ENCODE measurements around the gene NAMPT.
"Not testable (repeated sequence)": the region's sequence is repeated elsewhere in the genome, so short reads cannot be mapped to it uniquely, and the experiment has no call there.

NAMPT gene

DNA sequence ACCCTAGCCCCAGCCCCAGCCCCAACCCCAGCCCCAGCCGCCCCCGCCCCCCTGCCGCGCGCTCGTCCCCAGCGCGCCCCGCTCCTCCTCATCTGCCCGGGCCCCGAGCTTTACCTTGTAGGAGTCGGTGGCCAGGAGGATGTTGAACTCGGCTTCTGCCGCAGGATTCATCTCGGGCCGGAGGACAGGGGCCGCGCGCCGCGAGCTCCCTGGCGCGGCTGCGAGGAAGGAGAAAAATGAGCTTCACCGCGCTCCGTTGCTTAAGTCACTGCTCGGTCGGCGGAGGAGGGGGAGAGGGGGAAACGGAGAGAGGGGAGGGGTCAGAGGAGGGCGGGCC lies at the start of gene NAMPT:
TSS of gene NAMPT (minus strand) at position 270 of the 337 bp plus-strand sequence. CDS start at position 171, 99 bp downstream.
- peak in 1 of 2 donors; percentile 17 for DNase-seq (ENCODE audit: low read depth in 2 of 2, low spot score in 1 of 2)

GRCh38 chr7:106332201-106332600 lies 47.4 kb upstream of the NAMPT start:
- no peak for DNase-seq (ENCODE audit: low read depth in 2 of 2, low spot score in 1 of 2)

DNA sequence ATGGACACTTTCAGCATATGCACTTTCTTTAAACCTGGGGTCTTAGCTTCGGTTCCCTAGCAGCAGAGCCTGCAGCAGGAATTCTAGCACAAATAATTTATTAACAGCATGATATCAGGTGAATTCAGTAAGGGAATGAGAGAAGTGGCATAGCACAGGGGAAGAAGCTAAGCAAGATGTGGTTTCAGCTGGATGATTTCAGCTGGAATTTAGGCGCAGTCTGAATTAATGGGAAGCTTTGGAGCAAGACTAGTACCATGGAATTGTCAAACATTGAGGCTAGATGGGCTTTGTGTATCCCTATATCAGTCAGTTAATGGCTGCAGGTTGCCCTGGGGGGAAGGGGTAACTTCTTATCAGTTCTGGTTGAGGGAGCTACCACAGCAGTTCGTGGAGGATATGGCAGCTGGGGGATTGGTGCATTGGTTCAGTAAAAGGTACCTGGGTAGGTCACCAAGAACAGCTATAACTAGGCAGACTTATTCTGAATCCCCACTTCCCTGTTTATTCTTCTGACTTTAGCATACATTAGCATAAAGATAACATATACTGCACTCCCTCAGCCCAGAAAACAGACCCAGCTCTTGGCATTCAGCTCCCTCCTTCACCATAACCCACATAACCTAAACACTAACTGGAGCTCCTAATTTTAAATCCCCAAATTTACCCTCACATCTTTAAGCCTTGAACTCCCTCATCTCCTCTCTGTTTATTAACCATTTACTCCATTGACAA lies 46.8 kb upstream of the NAMPT start:
- no peak for DNase-seq (ENCODE audit: low read depth in 2 of 2, low spot score in 1 of 2)

DNA sequence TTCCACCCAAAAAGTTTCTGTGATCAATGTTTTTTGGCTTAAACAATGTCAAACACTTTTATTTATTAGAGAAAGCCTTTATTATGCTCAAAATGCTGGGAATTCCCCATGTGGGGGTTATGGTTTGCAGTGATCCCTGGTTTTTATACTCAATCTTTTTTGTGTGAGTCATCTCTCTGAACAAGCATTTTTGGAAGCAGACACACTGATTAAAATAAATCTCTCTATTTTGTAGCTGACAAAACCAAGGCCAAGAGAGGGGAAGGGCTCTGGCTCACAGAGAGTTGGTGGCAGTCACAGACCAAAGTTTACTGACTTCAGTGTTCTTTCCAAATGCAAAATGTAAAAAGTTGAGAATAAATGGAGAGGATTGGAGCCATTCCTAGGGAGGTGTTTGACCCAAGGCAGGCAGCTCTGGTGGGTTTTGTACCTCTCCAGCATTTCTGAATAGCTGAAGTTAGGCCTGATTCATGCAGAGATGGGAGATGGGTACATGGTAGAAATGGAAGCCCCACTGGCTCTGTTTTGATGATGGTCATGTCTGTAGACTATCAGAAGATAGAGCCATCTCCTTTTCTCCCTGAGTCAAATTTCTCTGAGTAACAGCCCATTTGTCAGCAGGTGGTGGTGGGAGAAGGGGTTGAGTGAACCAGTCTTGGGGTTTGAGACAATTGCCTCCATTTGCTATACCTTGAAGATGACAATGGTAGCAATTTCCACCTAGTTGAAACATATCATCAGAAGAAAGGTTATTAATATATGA lies 45.4 kb upstream of the NAMPT start:
- no peak for DNase-seq (ENCODE audit: low read depth in 2 of 2, low spot score in 1 of 2)

GRCh38 chr7:106329408-106329807 lies 44.6 kb upstream of the NAMPT start:
- no peak for DNase-seq (ENCODE audit: low read depth in 2 of 2, low spot score in 1 of 2)

GRCh38 chr7:106327538-106328481 lies 43.0 kb upstream of the NAMPT start:
- DNase-seq (ENCODE audit: low read depth in 2 of 2, low spot score in 1 of 2) = no peak

DNA sequence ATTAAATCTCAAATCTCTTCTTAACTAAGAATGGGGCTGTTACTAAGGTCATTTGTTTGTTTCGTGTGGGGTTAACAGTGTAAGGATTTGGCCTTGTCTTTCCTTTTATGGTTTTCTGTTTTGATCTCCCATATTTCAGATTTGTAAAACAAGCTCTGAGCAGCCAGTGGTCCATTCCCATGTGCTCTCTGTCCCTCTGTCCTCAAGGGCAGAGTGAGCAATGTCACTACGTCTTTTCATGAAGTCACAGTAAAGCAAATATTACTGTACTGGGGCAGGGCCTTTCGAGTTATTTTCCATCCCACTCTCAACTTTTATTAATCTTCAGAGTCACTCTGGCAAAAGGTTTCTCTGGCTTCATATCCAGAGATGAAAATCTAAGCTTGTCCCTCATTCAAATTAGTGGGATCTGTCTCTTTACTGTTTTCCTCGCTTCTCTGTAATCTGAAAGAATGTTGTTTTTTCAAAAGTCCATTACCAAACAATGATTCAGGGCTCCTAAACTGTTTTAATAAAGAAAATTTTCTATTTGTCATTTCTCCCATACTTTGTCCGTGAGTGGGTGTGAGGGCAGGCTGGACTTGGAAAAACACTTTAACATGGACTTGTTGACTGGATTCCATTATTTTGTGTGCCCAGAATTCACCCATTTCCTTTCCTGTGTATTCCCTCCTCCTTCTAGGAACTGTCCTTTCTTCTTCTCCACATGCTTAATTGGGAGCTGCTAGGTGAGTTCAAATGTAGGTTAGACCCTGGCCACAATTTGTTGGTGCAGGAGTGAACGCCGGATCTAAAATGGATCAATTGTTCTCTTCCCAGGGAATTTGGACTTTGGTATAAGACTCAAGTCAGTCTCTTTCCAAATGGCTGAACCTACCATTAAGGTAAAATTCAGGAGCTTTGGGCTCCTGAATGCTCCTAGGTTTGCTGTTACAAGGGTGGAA lies 42.1 kb upstream of the NAMPT start:
- no peak for DNase-seq (ENCODE audit: low read depth in 2 of 2, low spot score in 1 of 2)

DNA sequence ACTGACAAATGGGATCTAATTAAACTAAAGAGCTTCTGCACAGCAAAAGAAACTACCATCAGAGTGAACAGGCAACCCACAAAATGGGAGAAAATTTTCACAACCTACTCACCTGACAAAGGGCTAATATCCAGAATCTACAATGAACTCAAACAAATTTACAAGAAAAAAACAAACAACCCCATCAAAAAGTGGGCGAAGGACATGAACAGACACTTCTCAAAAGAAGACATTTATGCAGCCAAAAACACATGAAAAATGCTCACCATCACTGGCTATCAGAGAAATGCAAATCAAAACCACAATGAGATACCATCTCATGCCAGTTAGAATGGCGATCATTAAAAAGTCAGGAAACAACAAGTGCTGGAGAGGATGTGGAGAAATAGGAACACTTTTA lies 39.7 kb upstream of the NAMPT start:
- DNase-seq (ENCODE audit: low read depth in 2 of 2, low spot score in 1 of 2) = not testable (repeated sequence)

- DNase-seq (ENCODE audit: low read depth in 2 of 2, low spot score in 1 of 2) = not testable (repeated sequence)
These were observed 35.5 kb upstream of the NAMPT start for GRCh38 chr7:106320254-106320770.

GRCh38 chr7:106318482-106318881 lies 33.7 kb upstream of the NAMPT start:
- no peak for DNase-seq (ENCODE audit: low read depth in 2 of 2, low spot score in 1 of 2)

- DNase-seq (ENCODE audit: low read depth in 2 of 2, low spot score in 1 of 2) = no peak
These were observed 33.2 kb upstream of the NAMPT start for GRCh38 chr7:106317971-106318370.

- DNase-seq (ENCODE audit: low read depth in 2 of 2, low spot score in 1 of 2) = no peak
These were observed 32.2 kb upstream of the NAMPT start for GRCh38 chr7:106316947-106317346.

DNA sequence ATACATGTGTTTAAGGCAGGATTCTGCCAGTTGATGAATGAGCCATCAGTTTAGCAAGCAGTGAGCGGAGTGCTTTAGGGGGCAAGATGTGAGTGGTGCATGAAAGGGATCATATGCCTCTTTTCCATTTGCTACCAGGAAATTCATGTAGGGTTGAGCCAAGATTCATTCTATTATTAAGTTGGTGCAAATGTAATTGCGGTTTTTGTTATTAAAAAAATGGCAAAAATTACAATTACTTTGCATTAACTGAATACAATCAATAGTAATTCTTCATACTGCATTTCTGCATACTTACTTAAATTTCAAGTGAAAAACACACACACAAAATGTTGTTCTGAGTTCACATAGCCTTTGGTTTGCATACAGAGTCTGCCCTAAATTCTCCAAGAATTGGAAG lies 30.1 kb upstream of the NAMPT start:
- no peak for DNase-seq (ENCODE audit: low read depth in 2 of 2, low spot score in 1 of 2)

GRCh38 chr7:106313966-106314365 lies 29.2 kb upstream of the NAMPT start:
- no peak for DNase-seq (ENCODE audit: low read depth in 2 of 2, low spot score in 1 of 2)

- DNase-seq (ENCODE audit: low read depth in 2 of 2, low spot score in 1 of 2) = no peak
These were observed 28.7 kb upstream of the NAMPT start for GRCh38 chr7:106313456-106313901.

GRCh38 chr7:106312906-106313305 lies 28.1 kb upstream of the NAMPT start:
- no peak for DNase-seq (ENCODE audit: low read depth in 2 of 2, low spot score in 1 of 2)

DNA sequence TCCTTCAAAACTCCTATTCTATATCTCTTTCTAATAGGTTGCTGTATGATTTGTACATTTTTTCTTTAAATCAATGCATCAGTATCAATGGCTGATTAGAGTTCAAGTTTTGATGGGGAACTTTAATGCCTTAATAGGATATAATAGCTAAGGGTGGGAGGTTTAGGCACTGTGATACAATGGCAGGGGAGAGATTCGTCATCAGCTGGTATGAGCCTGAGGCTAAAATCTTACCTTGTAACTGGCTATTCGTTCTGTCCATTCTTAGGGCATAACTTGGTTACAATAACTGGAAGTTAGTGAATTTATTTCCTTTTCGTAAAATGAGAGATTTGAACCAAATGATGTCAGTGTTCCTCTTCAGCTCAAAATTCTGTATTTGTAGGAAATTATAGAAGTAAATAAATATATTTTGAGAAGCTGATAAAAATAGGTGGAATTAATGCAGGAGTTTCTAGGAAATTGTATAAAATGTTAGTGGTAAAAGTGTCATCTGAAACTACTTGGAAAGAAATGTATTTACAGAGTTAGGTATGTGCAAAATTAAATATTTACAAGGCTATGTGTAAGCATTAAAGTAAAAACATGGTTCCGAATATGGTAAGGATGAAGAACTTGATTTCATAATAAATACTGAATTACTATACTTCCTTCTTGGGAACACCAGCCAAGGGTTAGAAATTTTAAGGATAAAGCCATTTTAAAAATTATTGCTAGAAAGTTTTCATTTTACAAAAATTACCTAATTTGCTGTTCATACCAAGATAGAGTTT lies 27.5 kb upstream of the NAMPT start:
- DNase-seq (ENCODE audit: low read depth in 2 of 2, low spot score in 1 of 2) = no peak

- DNase-seq (ENCODE audit: low read depth in 2 of 2, low spot score in 1 of 2) = no peak
These were observed 24.6 kb upstream of the NAMPT start for GRCh38 chr7:106309362-106309761.

DNA sequence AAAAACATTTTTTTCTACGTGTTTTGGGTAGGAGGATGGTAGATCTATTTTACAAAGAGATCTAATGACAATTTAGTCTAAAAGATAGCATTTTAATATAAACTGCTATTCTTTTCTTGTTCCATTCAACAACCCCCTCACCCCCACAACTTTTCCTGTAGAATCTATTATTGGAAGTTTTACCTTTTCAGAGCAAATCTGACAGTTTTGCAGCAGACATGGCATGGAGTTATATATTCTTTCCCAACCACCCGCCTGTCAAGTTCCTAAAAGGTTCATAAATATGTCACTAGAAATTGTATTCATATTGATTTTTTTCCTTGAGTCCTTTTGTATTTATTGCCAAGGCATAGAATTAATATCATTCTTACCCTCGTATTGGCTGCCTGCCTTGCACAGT lies 21.5 kb upstream of the NAMPT start:
- DNase-seq (ENCODE audit: low read depth in 2 of 2, low spot score in 1 of 2) = no peak

All from stimulated activated CD8-positive, alpha-beta memory T cell treated with anti-CD3 and anti-CD28 coated beads, Interleukin-4, amount 100 ng/mL, for 1 hour (primary cell).